Measurements from ENCODE around the gene IL25. TPM values are rescaled to one million over a fixed set of nuclear protein-coding genes. Genes with fewer than 3 reads are reported as not detected.

IL25 gene
- total and polyA plus RNA-seq, 2 experiments from 2014 or later, result not detected

DNA sequence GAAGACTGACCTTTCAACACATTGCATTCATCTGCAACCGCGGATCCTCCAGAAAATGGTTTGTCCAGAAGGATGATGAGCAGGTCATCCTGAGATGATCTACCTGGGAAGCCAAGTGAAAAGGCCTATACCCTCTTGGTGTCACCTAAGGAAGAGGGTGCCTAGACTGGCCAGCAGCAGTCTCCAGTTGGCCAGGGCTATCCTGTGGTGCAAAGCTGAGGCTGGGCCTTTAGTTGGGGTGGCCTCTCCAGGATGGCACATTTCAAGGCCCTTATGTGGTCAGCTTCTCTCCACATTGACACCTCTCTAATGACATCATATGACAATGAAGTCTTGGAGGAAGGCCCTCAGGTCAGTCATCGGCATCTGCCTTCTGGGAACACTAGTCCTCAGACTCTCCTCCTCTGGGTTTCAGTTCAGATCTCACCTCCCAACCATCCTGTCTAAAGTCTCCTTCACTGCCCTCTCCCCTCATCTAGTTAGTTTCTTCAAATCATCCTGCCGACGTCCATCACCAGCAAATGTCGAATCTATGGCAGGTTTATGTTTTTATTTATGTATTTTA is 16.7 kb upstream of the IL25 start:
- no peak overlapping the region for H2AFZ ChIP-seq
- no peaks in the 10 kb centered on the region for H3K9me2 ChIP-seq (replicated peaks; ENCODE audit: insufficient read depth)
- H3K4me3 ChIP-seq, result no peak overlapping the region
- H3K27ac ChIP-seq, result no peak overlapping the region
- no peak overlapping the region for H3K4me2 ChIP-seq
- peaks cover 3% of the 10 kb centered on the region for H4K20me1 ChIP-seq (ENCODE audit: insufficient read depth, poor library complexity, severe bottlenecking)
- no peaks in the 10 kb centered on the region for H3K36me3 ChIP-seq (replicated peaks; ENCODE audit: insufficient read depth, low read depth)
- no peak for DNase-seq (ENCODE audit: low spot score)
- 95% methylated on average over 6 of the region's 6 CpGs for WGBS (ENCODE audit: low lambda C conversion rate, missing lambda C conversion rate)
- peaks cover 3% of the 10 kb centered on the region for H3K79me2 ChIP-seq
- H3K9me3 ChIP-seq (ENCODE audit: low read depth), result no peaks in the 10 kb centered on the region
- TF ChIP-seq EZH2 (IDR thresholded peaks at IDR 0.05; ENCODE audit: borderline replicate concordance), result no peak
- no peak for TF ChIP-seq EZH2phosphoT487 (IDR thresholded peaks at IDR 0.05; ENCODE audit: low read depth, severe bottlenecking, unreplicated experiment)
- no peak for TF ChIP-seq CTCF (IDR thresholded peaks at IDR 0.05; ENCODE audit: poor library complexity)
- no peaks in the 10 kb centered on the region for H3K27me3 ChIP-seq
- H3K4me1 ChIP-seq (ENCODE audit: insufficient read depth), result no peaks in the 10 kb centered on the region

GRCh38 chr14:23356662-23357061 is 15.9 kb upstream of the IL25 start:
- Histone ChIP-seq H3K4me1 (ENCODE audit: insufficient read depth) (no peaks in the 10 kb centered on the region), H3K27ac (no peak overlapping the region), H4K20me1 (ENCODE audit: insufficient read depth, poor library complexity, severe bottlenecking) (peaks cover 10% of the 10 kb centered on the region), H3K36me3 (replicated peaks; ENCODE audit: insufficient read depth, low read depth) (no peaks in the 10 kb centered on the region), H3K4me3 (no peak overlapping the region), H3K4me2 (no peak overlapping the region), H2AFZ (no peak overlapping the region), H3K9me3 (ENCODE audit: low read depth) (no peaks in the 10 kb centered on the region), H3K27me3 (no peaks in the 10 kb centered on the region), H3K9me2 (replicated peaks; ENCODE audit: insufficient read depth) (no peaks in the 10 kb centered on the region), H3K79me2 (peaks cover 8% of the 10 kb centered on the region)
- no peak for DNase-seq (ENCODE audit: low spot score)
- WGBS (ENCODE audit: low lambda C conversion rate, missing lambda C conversion rate), result 93% methylated on average over 4 of the region's 4 CpGs
- TF ChIP-seq EZH2 (IDR thresholded peaks at IDR 0.05; ENCODE audit: borderline replicate concordance), result no peak
- no peak for TF ChIP-seq CTCF (IDR thresholded peaks at IDR 0.05; ENCODE audit: poor library complexity)
- TF ChIP-seq EZH2phosphoT487 (IDR thresholded peaks at IDR 0.05; ENCODE audit: low read depth, severe bottlenecking, unreplicated experiment), result no peak

GRCh38 chr14:23357261-23357660 is 15.3 kb upstream of the IL25 start:
- 96% methylated on average over 8 of the region's 8 CpGs for WGBS (ENCODE audit: low lambda C conversion rate, missing lambda C conversion rate)
- no peak for DNase-seq (ENCODE audit: low spot score)

More at GRCh38 chr14:23357261-23357660, 15.3 kb upstream of the IL25 start:
- no peak for TF ChIP-seq CTCF (IDR thresholded peaks at IDR 0.05; ENCODE audit: poor library complexity)
- Histone ChIP-seq H3K4me1 (ENCODE audit: insufficient read depth) (no peaks in the 10 kb centered on the region), H2AFZ (no peak overlapping the region), H3K27ac (no peak overlapping the region), H3K4me2 (no peak overlapping the region), H3K4me3 (no peak overlapping the region), H3K36me3 (replicated peaks; ENCODE audit: insufficient read depth, low read depth) (no peaks in the 10 kb centered on the region), H4K20me1 (ENCODE audit: insufficient read depth, poor library complexity, severe bottlenecking) (peaks cover 12% of the 10 kb centered on the region), H3K9me3 (ENCODE audit: low read depth) (no peaks in the 10 kb centered on the region), H3K9me2 (replicated peaks; ENCODE audit: insufficient read depth) (no peaks in the 10 kb centered on the region), H3K27me3 (no peaks in the 10 kb centered on the region), H3K79me2 (peaks cover 14% of the 10 kb centered on the region)

All from hepatocyte (in vitro differentiated cells).